Adrenal gland (tissue), 12 donors: ENCODE results near the gene CACNA1B. TPM values are rescaled to one million over a fixed set of nuclear protein-coding genes. Genes with fewer than 3 reads are reported as not detected.
A peak's percentile ranks its signal among the peaks of the same experiment; 100 is the strongest.

Experiments used
- DNase-seq, 7 donors: peaks; one replicate each; pipeline ENCODE4 v3.0.0-alpha.2; 2019 to 2020
- H3K27ac ChIP-seq, 5 donors: fragments of 200-600 bp; sonication (generic) in 4 of 5; 1 replicate in 3 of 5; 2 replicates in 2 of 5; pipeline versions ENCODE4 v1.5.1 to v1.8.0; 2016 to 2020; ENCODE audit warnings: mild to moderate bottlenecking in 1 of 5
- H3K27me3 ChIP-seq: fragments of 200-600 bp; 2 replicates; pipeline ENCODE4 v1.8.0; 2021
- H3K36me3 ChIP-seq, 2 donors: fragments of 200-600 bp; replicated peaks in 1 of 2; 1 replicate in 1 of 2; 2 replicates in 1 of 2; pipeline versions ENCODE4 v1.5.1 to v1.8.0; 2018 to 2022
- H3K4me1 ChIP-seq, 2 donors: fragments of 200-600 bp; replicated peaks in 1 of 2; 1 replicate in 1 of 2; 2 replicates in 1 of 2; pipeline versions ENCODE4 v1.5.1 to v1.8.0; 2018 to 2021
- H3K4me3 ChIP-seq, 4 donors: fragments of 200-600 bp; sonication (generic) in 3 of 4; one replicate each; pipeline ENCODE4 v1.5.1; 2016 to 2018
- H3K9me3 ChIP-seq, 3 donors: fragments of 200-600 bp; sonication (generic) in 1 of 3; replicated peaks in 1 of 3; 1 replicate in 2 of 3; 2 replicates in 1 of 3; pipeline versions ENCODE4 v1.5.1 to v1.8.0; 2016 to 2021
- POLR2A ChIP-seq, 2 donors: fragments of 450-650 bp; IDR thresholded peaks; one replicate each; pipeline ENCODE4 v1.6.1; 2017; ENCODE audit warnings: antibody characterized with exemption in 2 of 2, mild to moderate bottlenecking in 2 of 2, moderate library complexity in 1 of 2
- WGBS, 4 donors: extraction: QIAGEN DNeasy Blood & Tissue Kit in 2 of 4; methylation state at CpG; one replicate each; pipeline versions ENCODE4 v1.1.5 to v1.1.7; 2013 to 2017; 5-methylcytosine and 5-hydroxymethylcytosine counted together
- intact Hi-C, 2 donors: fragments of 100-400 bp; cut with DNase I; formaldehyde crosslinking; loops; one replicate each; pipeline versions ENCODE4 v1.14.1 to v1.15.0; 2022 to 2023
- polyA plus RNA-seq, 3 donors: library from polyadenylated mRNA; stranded (reverse); fragments of 200-250 nt in 2 of 3; fragments of 350-450 nt in 1 of 3; fragmentation: Illumina TruSeq in 1 of 3; extraction: RNeasy Lipid Tissue Mini Kit (QIAGEN cat#74804) in 1 of 3; gene quantifications; one replicate each; pipeline ENCODE4 v1.2.3, GENCODE V29; 2013 to 2014
- total RNA-seq, 9 donors: library from RNA; depleted of rRNA in 4 of 9; stranded (reverse); fragments of >200 nt in 4 of 9; fragments of 120-200 nt in 1 of 9; fragmentation: NEBNext Ultra II Directional in 1 of 9; extraction: Animal tissue kit (Norgen Biotek cat#: 25700) in 1 of 9; gene quantifications; one replicate each; pipeline versions ENCODE4 v1.1.0 to v1.2.4, GENCODE V29; 2013 to 2023
- TF ChIP-seq, protein P1 (sequence below), 6 experiments: fragments of 450-650 bp in 4 of 6; fragments of 200-600 bp in 2 of 6; sonication (generic) in 1 of 6; IDR thresholded peaks; 1 replicate in 5 of 6; 2 replicates in 1 of 6; pipeline versions ENCODE4 v1.5.1 to v1.8.0; 2016 to 2021; ENCODE audit warnings: antibody characterized with exemption in 6 of 6, mild to moderate bottlenecking in 2 of 6, moderate library complexity in 1 of 6
- donor health status: healthy with polysubstance abuse.
- donor health status: Bipolar disorder and iron deficiency.
- donor health status: DM: yes; HTN: yes; CAD: no.
- donor health status: DM: no; HTN: no; CAD: no.
- donor health status: DM: no; HTN: no; CAD: no.
- donor health status: DM: yes; HTN: yes; CAD: no.

Gene CACNA1B
- total and polyA plus RNA-seq, 12 donors, result 0.04 to 4.9 (median 1.1) TPM; not detected in 1

- intact Hi-C loops, result no loop called here
- H3K9me3 ChIP-seq, result no peaks in the 10 kb centered on the region
- no peak overlapping the region for H3K4me3 ChIP-seq
- no peaks in the 10 kb centered on the region for H3K4me1 ChIP-seq
- H3K27me3 ChIP-seq, result no peaks in the 10 kb centered on the region
- peak in 3 of 7 donors; percentile 4 to 39 (median 5) for DNase-seq
- no peaks in the 10 kb centered on the region for H3K36me3 ChIP-seq
- TF ChIP-seq POLR2A (IDR thresholded peaks at IDR 0.05), result no peak
- TF ChIP-seq, protein P1, sequence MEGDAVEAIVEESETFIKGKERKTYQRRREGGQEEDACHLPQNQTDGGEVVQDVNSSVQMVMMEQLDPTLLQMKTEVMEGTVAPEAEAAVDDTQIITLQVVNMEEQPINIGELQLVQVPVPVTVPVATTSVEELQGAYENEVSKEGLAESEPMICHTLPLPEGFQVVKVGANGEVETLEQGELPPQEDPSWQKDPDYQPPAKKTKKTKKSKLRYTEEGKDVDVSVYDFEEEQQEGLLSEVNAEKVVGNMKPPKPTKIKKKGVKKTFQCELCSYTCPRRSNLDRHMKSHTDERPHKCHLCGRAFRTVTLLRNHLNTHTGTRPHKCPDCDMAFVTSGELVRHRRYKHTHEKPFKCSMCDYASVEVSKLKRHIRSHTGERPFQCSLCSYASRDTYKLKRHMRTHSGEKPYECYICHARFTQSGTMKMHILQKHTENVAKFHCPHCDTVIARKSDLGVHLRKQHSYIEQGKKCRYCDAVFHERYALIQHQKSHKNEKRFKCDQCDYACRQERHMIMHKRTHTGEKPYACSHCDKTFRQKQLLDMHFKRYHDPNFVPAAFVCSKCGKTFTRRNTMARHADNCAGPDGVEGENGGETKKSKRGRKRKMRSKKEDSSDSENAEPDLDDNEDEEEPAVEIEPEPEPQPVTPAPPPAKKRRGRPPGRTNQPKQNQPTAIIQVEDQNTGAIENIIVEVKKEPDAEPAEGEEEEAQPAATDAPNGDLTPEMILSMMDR (IDR thresholded peaks at IDR 0.05), result no peak
- no peak overlapping the region for H3K27ac ChIP-seq
- WGBS, 4 donors, result 74 to 80% (median 76%) methylated on average over 23 of the region's 23 CpGs
Observed at GRCh38 chr9:138102246-138103051, 224.9 kb downstream of the CACNA1B start.

- no peak for TF ChIP-seq POLR2A (IDR thresholded peaks at IDR 0.05)
- TF ChIP-seq, protein P1 (IDR thresholded peaks at IDR 0.05), result no peak
Observed at GRCh38 chr9:138103111-138103848, 225.7 kb downstream of the CACNA1B start.

GRCh38 chr9:138103849-138104206, 226.2 kb downstream of the CACNA1B start:
- no peaks in the 10 kb centered on the region for H3K4me1 ChIP-seq
- no peaks in the 10 kb centered on the region for H3K27me3 ChIP-seq
- WGBS, 4 donors, result 60 to 77% (median 74%) methylated on average over 1 to 3 of the region's 3 CpGs; no CpG with 5 or more reads in 1 of the 4 donors
- peak in 2 of 7 donors; percentile 8 to 28 for DNase-seq
- no peaks in the 10 kb centered on the region for H3K36me3 ChIP-seq
- H3K27ac ChIP-seq, result no peak overlapping the region
- H3K4me3 ChIP-seq, result no peak overlapping the region
- intact Hi-C loops, result no loop called here
- TF ChIP-seq, protein P1 (IDR thresholded peaks at IDR 0.05), result no peak
- TF ChIP-seq POLR2A (IDR thresholded peaks at IDR 0.05), result no peak
- no peaks in the 10 kb centered on the region for H3K9me3 ChIP-seq

More at GRCh38 chr9:138103111-138103848, 225.7 kb downstream of the CACNA1B start:
- intact Hi-C loops, result no loop called here
- H3K9me3 ChIP-seq, result no peaks in the 10 kb centered on the region
- no peak overlapping the region for H3K27ac ChIP-seq
- H3K36me3 ChIP-seq, result no peaks in the 10 kb centered on the region
- no peak overlapping the region for H3K4me3 ChIP-seq
- H3K4me1 ChIP-seq, result no peaks in the 10 kb centered on the region
- DNase-seq, result peak in 2 of 7 donors; percentile 6 to 24
- WGBS, 4 donors, result 41 to 82% (median 64%) methylated on average over 2 to 6 of the region's 6 CpGs
- H3K27me3 ChIP-seq, result no peaks in the 10 kb centered on the region
